Esophagus squamous epithelium (tissue), 4 donors: ENCODE results near the gene RAB17.

Experiments used
- POLR2A ChIP-seq, 4 donors: fragments of 450-650 bp; IDR thresholded peaks; one replicate each; pipeline ENCODE4 v1.6.1; 2017; ENCODE audit warnings: antibody characterized with exemption in 4 of 4, mild to moderate bottlenecking in 4 of 4, moderate library complexity in 3 of 4
- TF ChIP-seq, protein P1 (sequence below), 6 experiments: fragments of 450-650 bp in 4 of 6; fragments of 200-600 bp in 2 of 6; sonication (generic) in 2 of 6; IDR thresholded peaks; one replicate each; pipeline ENCODE4 v1.5.1; 2016 to 2019; ENCODE audit warnings: antibody characterized with exemption in 6 of 6, mild to moderate bottlenecking in 4 of 6, moderate library complexity in 4 of 6

DNA sequence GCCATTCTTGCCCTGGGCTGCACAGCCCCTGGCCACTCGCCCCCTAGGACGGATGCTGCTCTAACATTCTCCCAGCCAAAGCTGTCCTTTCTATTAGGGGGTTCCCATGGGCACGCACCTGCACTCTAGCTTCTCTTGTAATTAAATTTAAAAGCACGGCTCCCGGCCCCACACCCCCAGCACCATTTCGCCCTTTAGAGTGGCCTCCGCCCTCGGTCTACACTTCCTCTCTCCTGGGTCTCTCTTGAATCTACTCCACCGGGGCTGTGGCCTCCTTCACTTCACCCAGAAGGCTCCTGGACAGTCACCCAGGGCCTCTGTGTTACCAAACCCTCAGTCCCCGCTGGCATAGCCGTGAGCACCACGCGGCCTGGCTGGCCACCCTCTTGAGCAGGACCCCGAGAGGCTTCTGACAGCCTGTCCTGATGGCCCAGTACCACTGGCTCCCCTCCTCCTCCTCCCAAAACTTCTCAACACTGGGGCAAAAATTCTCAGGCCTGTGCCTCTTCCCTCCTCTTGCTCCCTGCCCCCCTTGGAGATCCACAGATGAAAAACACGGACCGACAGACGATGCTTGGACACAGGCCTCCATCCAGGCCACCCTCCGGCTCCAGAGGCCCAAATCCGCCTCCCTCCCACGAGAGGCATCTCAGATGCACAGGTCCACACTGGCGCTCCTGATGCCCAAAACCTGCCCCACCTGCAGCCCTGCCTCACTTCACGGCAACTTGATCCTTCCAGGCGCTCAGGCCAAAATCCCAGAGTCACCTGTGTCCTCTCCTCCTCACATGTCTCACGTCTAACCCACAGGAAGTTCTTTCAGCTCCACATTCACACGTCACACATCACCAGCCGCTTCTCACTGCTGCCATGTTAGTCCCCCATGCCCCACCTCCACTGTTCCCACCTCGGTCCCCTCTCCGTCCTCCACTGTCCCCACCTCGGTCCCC is 6.9 kb upstream of the RAB17 start:
- TF ChIP-seq, protein P1, sequence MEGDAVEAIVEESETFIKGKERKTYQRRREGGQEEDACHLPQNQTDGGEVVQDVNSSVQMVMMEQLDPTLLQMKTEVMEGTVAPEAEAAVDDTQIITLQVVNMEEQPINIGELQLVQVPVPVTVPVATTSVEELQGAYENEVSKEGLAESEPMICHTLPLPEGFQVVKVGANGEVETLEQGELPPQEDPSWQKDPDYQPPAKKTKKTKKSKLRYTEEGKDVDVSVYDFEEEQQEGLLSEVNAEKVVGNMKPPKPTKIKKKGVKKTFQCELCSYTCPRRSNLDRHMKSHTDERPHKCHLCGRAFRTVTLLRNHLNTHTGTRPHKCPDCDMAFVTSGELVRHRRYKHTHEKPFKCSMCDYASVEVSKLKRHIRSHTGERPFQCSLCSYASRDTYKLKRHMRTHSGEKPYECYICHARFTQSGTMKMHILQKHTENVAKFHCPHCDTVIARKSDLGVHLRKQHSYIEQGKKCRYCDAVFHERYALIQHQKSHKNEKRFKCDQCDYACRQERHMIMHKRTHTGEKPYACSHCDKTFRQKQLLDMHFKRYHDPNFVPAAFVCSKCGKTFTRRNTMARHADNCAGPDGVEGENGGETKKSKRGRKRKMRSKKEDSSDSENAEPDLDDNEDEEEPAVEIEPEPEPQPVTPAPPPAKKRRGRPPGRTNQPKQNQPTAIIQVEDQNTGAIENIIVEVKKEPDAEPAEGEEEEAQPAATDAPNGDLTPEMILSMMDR (IDR thresholded peaks at IDR 0.05), result no peak
- no peak for TF ChIP-seq POLR2A (IDR thresholded peaks at IDR 0.05)
